GM23338 (cell line): ENCODE measurements around the gene RIMKLB.

Experiments used
- CREB1 ChIP-seq: fragments of 250-450 bp; sonication (Bioruptor Pico); IDR thresholded peaks from 2 replicates; pipeline ENCODE4 v1.5.0; 2020; ENCODE audit warnings: low read depth, mild to moderate bottlenecking, moderate library complexity
- EZH2 ChIP-seq: fragments of 200-600 bp; sonication (generic); IDR thresholded peaks from one replicate; pipeline ENCODE4 v1.8.0; 2017; ENCODE audit warnings: antibody characterized with exemption, mild to moderate bottlenecking, low read depth; ENCODE audit not compliant: unreplicated experiment
- EZH2phosphoT487 ChIP-seq: fragments of 200-600 bp; sonication (generic); IDR thresholded peaks from one replicate; pipeline ENCODE4 v1.8.1; 2018; ENCODE audit warnings: antibody characterized with exemption; ENCODE audit not compliant: unreplicated experiment
- JUNB ChIP-seq: IDR thresholded peaks from one replicate; pipeline ENCODE4 v1.6.1; 2016; ENCODE audit warnings: antibody characterized with exemption; ENCODE audit not compliant: unreplicated experiment
- POLR2AphosphoS5 ChIP-seq: IDR thresholded peaks from 2 replicates; pipeline ENCODE4 v1.6.1; 2016; ENCODE audit warnings: antibody characterized with exemption, low read depth
- STAT1 ChIP-seq: IDR thresholded peaks from one replicate; pipeline ENCODE4 v1.6.1; 2016; ENCODE audit warnings: antibody characterized with exemption; ENCODE audit not compliant: unreplicated experiment
- TF ChIP-seq, protein P1 (sequence below), 2 experiments: fragments of 200-600 bp in 1 of 2; sonication (generic) in 1 of 2; conservative IDR thresholded peaks; 2 replicates each; pipeline versions ENCODE4 v1.5.1 to v1.6.1; 2016 to 2017; ENCODE audit warnings: antibody characterized with exemption in 2 of 2, low read depth in 2 of 2, mild to moderate bottlenecking in 2 of 2, moderate library complexity in 1 of 2
- TF ChIP-seq, protein P2 (sequence below): IDR thresholded peaks from one replicate; pipeline ENCODE4 v1.6.1; 2018; ENCODE audit warnings: antibody characterized with exemption; ENCODE audit not compliant: unreplicated experiment

DNA sequence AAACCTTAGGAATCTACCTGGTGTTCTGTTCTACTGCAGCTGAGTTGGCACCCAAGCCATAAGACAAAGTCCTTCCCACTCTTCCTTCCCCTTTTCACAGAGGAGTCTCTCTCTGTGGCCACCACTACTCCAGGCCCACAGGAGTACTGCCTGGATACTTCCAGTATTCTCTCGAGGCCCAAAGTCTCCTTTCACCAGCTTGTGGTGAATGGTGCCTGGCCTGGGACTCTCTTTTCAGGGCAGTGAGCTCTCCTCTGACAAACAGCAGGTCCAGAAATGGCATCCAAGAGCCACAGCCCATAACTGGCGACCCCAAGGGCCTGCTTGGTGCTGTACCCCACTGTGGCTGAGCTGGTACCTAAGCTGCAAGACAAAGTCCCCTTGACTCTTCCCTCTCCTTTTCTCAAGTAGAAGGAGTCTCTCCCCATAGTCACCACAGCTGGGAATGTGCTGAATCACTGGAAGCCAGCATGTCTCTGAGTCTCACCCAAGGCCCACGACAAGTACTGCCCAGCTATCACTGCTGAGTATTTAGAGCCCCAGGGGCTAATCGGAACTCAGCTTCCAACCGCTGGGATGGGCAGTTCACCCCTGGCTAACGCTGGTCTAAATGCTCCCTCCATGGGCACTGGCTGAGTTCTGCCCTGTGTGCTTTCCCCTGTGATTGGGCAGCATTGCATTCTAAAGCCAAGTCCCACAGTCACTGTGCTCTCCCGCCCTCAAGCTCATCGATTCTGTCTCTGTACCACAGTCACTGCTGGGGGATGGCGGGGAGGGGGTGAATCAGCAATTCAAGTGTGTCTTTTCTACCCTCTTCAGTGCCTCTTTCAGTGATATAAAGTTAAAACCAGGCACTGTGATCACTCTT is 130.7 kb downstream of the RIMKLB start:
- TF ChIP-seq EZH2 (no peak), JUNB (no peak), EZH2phosphoT487 (no peak), CREB1 (no peak), POLR2AphosphoS5 (no peak), STAT1 (no peak)
- TF ChIP-seq, protein P1, sequence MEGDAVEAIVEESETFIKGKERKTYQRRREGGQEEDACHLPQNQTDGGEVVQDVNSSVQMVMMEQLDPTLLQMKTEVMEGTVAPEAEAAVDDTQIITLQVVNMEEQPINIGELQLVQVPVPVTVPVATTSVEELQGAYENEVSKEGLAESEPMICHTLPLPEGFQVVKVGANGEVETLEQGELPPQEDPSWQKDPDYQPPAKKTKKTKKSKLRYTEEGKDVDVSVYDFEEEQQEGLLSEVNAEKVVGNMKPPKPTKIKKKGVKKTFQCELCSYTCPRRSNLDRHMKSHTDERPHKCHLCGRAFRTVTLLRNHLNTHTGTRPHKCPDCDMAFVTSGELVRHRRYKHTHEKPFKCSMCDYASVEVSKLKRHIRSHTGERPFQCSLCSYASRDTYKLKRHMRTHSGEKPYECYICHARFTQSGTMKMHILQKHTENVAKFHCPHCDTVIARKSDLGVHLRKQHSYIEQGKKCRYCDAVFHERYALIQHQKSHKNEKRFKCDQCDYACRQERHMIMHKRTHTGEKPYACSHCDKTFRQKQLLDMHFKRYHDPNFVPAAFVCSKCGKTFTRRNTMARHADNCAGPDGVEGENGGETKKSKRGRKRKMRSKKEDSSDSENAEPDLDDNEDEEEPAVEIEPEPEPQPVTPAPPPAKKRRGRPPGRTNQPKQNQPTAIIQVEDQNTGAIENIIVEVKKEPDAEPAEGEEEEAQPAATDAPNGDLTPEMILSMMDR (conservative IDR thresholded peaks at IDR 0.05; ENCODE audit: low read depth in 2 of 2) = no peak
- TF ChIP-seq, protein P2, sequence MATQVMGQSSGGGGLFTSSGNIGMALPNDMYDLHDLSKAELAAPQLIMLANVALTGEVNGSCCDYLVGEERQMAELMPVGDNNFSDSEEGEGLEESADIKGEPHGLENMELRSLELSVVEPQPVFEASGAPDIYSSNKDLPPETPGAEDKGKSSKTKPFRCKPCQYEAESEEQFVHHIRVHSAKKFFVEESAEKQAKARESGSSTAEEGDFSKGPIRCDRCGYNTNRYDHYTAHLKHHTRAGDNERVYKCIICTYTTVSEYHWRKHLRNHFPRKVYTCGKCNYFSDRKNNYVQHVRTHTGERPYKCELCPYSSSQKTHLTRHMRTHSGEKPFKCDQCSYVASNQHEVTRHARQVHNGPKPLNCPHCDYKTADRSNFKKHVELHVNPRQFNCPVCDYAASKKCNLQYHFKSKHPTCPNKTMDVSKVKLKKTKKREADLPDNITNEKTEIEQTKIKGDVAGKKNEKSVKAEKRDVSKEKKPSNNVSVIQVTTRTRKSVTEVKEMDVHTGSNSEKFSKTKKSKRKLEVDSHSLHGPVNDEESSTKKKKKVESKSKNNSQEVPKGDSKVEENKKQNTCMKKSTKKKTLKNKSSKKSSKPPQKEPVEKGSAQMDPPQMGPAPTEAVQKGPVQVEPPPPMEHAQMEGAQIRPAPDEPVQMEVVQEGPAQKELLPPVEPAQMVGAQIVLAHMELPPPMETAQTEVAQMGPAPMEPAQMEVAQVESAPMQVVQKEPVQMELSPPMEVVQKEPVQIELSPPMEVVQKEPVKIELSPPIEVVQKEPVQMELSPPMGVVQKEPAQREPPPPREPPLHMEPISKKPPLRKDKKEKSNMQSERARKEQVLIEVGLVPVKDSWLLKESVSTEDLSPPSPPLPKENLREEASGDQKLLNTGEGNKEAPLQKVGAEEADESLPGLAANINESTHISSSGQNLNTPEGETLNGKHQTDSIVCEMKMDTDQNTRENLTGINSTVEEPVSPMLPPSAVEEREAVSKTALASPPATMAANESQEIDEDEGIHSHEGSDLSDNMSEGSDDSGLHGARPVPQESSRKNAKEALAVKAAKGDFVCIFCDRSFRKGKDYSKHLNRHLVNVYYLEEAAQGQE = no peak
